HCT116 (cell line): ENCODE measurements around the gene ZRANB1. TPM values are rescaled to one million over a fixed set of nuclear protein-coding genes. Genes with fewer than 3 reads are reported as not detected.

Experiments used
- ATAC-seq: fragments of 200-7000 bp; cut with Tn5 transposase; 2 replicates; pipeline ENCODE4 v1.9.1; 2020; ENCODE audit warnings: mild to moderate bottlenecking, moderate library complexity
- BruUV-seq: library from RNA; stranded (reverse); fragments of 400-500 nt; replicated peaks from 2 replicates; lab custom pipeline; 2021; lab: Mats Ljungman, UMichigan
- CTCF ChIA-PET: fragments of 300-600 bp; sonication (Branson Sonifier 250); formaldehyde crosslinking; loops from one replicate; lab custom pipeline; 2021; ENCODE audit warnings: antibody characterized with exemption; lab: Charles Lee
- POLR2A ChIA-PET: fragments of 300-600, 350-600 bp; sonication (Branson Sonifier 250); formaldehyde crosslinking; loops from one replicate; lab custom pipeline; 2021; ENCODE audit warnings: antibody characterized with exemption; lab: Charles Lee
- RAD21 ChIA-PET, 2 experiments: fragments of 300-600 bp; sonication (Branson Sonifier 250); formaldehyde crosslinking; loops; one replicate each; lab custom pipeline; 2023; ENCODE audit warnings: low total read pairs in 2 of 2; ENCODE audit not compliant: uncharacterized antibody in 2 of 2, unreplicated experiment in 2 of 2, low non-redundant PET in 1 of 2; lab: Charles Lee
- DNase-seq: peaks from one replicate; pipeline ENCODE4 v3.0.0-alpha.2; 2010; ENCODE audit warnings: low read depth, low spot score
- H2AFZ ChIP-seq: fragments of 200-600 bp; shearing (Covaris generic), sonication (generic); 2 replicates; pipeline ENCODE4 v1.6.1; 2017; ENCODE audit warnings: low read depth, mixed run types, mixed read lengths, antibody characterized with exemption, low read length; ENCODE audit not compliant: poor library complexity, severe bottlenecking
- H3K27ac ChIP-seq: 2 replicates; pipeline ENCODE4 v1.5.1; 2012; ENCODE audit warnings: low read depth, low read length
- H3K27me3 ChIP-seq: fragments of 200-600 bp; sonication (generic); 2 replicates; pipeline ENCODE4 v1.6.1; 2016; ENCODE audit warnings: mixed run types, low read length, mixed read lengths; ENCODE audit not compliant: insufficient read depth
- H3K36me3 ChIP-seq, 2 experiments: fragments of 200-500 bp in 1 of 2; fragments of 200-600 bp in 1 of 2; sonication (Bioruptor generic) in 1 of 2; sonication (generic) in 1 of 2; 2 replicates each; pipeline versions ENCODE4 v1.5.1 to v1.6.1; 2014 to 2016; ENCODE audit warnings: low read length in 2 of 2, inconsistent platforms in 1 of 2, mixed read lengths in 1 of 2, mixed run types in 1 of 2; ENCODE audit not compliant: insufficient read depth in 2 of 2, control insufficient read depth in 1 of 2
- H3K4me1 ChIP-seq, 2 experiments: fragments of 200-600 bp in 1 of 2; sonication (generic) in 1 of 2; 2 replicates each; pipeline versions ENCODE4 v1.5.1 to v1.6.1; 2012 to 2017; ENCODE audit warnings: low read length in 2 of 2, inconsistent platforms in 1 of 2, mild to moderate bottlenecking in 1 of 2, mixed read lengths in 1 of 2, mixed run types in 1 of 2, moderate library complexity in 1 of 2; ENCODE audit not compliant: insufficient read depth in 2 of 2, control insufficient read depth in 1 of 2
- H3K4me2 ChIP-seq: fragments of 200-600 bp; sonication (generic); 2 replicates; pipeline ENCODE4 v1.6.1; 2017; ENCODE audit warnings: mixed run types, low read length, mixed read lengths
- H3K4me3 ChIP-seq, 2 experiments: fragments of 200-600 bp in 1 of 2; sonication (generic) in 1 of 2; replicated peaks in 1 of 2; 2 replicates each; pipeline ENCODE4 v1.5.1; 2011 to 2016; ENCODE audit warnings: low read length in 2 of 2, control low read depth in 1 of 2, low read depth in 1 of 2, mild to moderate bottlenecking in 1 of 2, mixed read lengths in 1 of 2, mixed run types in 1 of 2
- H3K79me2 ChIP-seq: fragments of 200-600 bp; sonication (generic); 2 replicates; pipeline ENCODE4 v1.6.1; 2017; ENCODE audit warnings: mild to moderate bottlenecking, mixed run types, low read length, moderate library complexity, mixed read lengths; ENCODE audit not compliant: insufficient read depth
- H3K9ac ChIP-seq: fragments of 200-600 bp; sonication (generic); 2 replicates; pipeline ENCODE4 v1.6.1; 2016; ENCODE audit warnings: low read length, mixed read lengths
- H3K9me2 ChIP-seq: fragments of 200-600 bp; sonication (generic), shearing (Covaris generic); 2 replicates; pipeline ENCODE4 v1.6.1; 2017; ENCODE audit warnings: mixed run types, mild to moderate bottlenecking, moderate library complexity; ENCODE audit not compliant: insufficient read depth
- H3K9me3 ChIP-seq, 2 experiments: fragments of 200-500 bp in 1 of 2; fragments of 200-600 bp in 1 of 2; sonication (Bioruptor generic) in 1 of 2; sonication (generic) in 1 of 2; 2 replicates each; pipeline ENCODE4 v1.6.1; 2014 to 2017; ENCODE audit warnings: low read length in 2 of 2, mixed read lengths in 2 of 2, inconsistent platforms in 1 of 2, low read depth in 1 of 2, mild to moderate bottlenecking in 1 of 2, mixed run types in 1 of 2, moderate library complexity in 1 of 2; ENCODE audit not compliant: control insufficient read depth in 1 of 2, insufficient read depth in 1 of 2
- H4K20me1 ChIP-seq: fragments of 200-600 bp; sonication (generic), shearing (Covaris generic); 2 replicates; pipeline ENCODE4 v1.6.1; 2017; ENCODE audit warnings: mixed run types, mild to moderate bottlenecking, moderate library complexity; ENCODE audit not compliant: insufficient read depth
- CEBPB ChIP-seq: IDR thresholded peaks from 2 replicates; pipeline ENCODE4 v1.6.1; 2012; ENCODE audit warnings: low read depth
- CTCF ChIP-seq, 3 experiments: fragments of 200-600 bp in 1 of 3; sonication (generic) in 1 of 3; IDR thresholded peaks in 2 of 3; conservative IDR thresholded peaks in 1 of 3; 2 replicates each; pipeline ENCODE4 v1.5.1; 2012 to 2017; ENCODE audit warnings: low read depth in 2 of 3, low read length in 2 of 3, antibody characterized with exemption in 1 of 3, borderline replicate concordance in 1 of 3, control low read depth in 1 of 3, mild to moderate bottlenecking in 1 of 3, mixed read lengths in 1 of 3, mixed run types in 1 of 3, moderate library complexity in 1 of 3; ENCODE audit not compliant: insufficient read depth in 1 of 3
- EGR1 ChIP-seq: IDR thresholded peaks from 2 replicates; pipeline ENCODE4 v1.6.1; 2012; ENCODE audit warnings: low read depth
- ELF1 ChIP-seq: IDR thresholded peaks from 2 replicates; pipeline ENCODE4 v1.6.1; 2012; ENCODE audit warnings: low read depth, borderline replicate concordance
- EZH2 ChIP-seq: fragments of 200-600 bp; sonication (generic); IDR thresholded peaks from 2 replicates; pipeline ENCODE4 v1.6.1; 2017; ENCODE audit warnings: antibody characterized with exemption, mixed run types
- EZH2phosphoT487 ChIP-seq: fragments of 200-600 bp; IDR thresholded peaks from 2 replicates; pipeline ENCODE4 v1.6.1; 2018; ENCODE audit warnings: antibody characterized with exemption, borderline replicate concordance
- FOSL1 ChIP-seq: IDR thresholded peaks from 2 replicates; pipeline ENCODE4 v1.6.1; 2012; ENCODE audit warnings: low read depth
- JUND ChIP-seq: IDR thresholded peaks from 2 replicates; pipeline ENCODE4 v1.6.1; 2012
- POLR2A ChIP-seq: IDR thresholded peaks from 2 replicates; pipeline ENCODE4 v1.7.0; 2011; ENCODE audit warnings: borderline replicate concordance; ENCODE audit not compliant: insufficient read depth, insufficient read length; ENCODE audit errors: extremely low read depth
- POLR2AphosphoS5 ChIP-seq: IDR thresholded peaks from 2 replicates; pipeline ENCODE4 v1.6.1; 2011; ENCODE audit warnings: mild to moderate bottlenecking, low read depth, low read length, moderate library complexity
- REST ChIP-seq: IDR thresholded peaks from 2 replicates; pipeline ENCODE4 v1.6.1; 2012; ENCODE audit warnings: low read depth
- SIN3A ChIP-seq: IDR thresholded peaks from 2 replicates; pipeline ENCODE4 v1.6.1; 2012; ENCODE audit warnings: low read depth
- SP1 ChIP-seq: IDR thresholded peaks from 2 replicates; pipeline ENCODE4 v1.6.1; 2012; ENCODE audit warnings: low read depth
- YY1 ChIP-seq: IDR thresholded peaks from 2 replicates; pipeline ENCODE4 v1.6.1; 2011; ENCODE audit warnings: low read length, low read depth, moderate library complexity, mild to moderate bottlenecking; ENCODE audit not compliant: insufficient replicate concordance; ENCODE audit errors: extremely low read depth
- ZFX ChIP-seq: fragments of 450-650 bp; IDR thresholded peaks from 2 replicates; pipeline ENCODE4 v1.6.1; 2017
- ZNF274 ChIP-seq: fragments of 200-500 bp; sonication (Bioruptor generic); IDR thresholded peaks from 2 replicates; pipeline ENCODE4 v1.6.1; 2014; ENCODE audit warnings: mild to moderate bottlenecking, low read depth, low read length, inconsistent platforms
- intact Hi-C: fragments of 100-400 bp; cut with micrococcal nuclease; formaldehyde crosslinking; loops from 2 replicates; pipeline ENCODE4 v1.10.0; 2022
- total RNA-seq: library from RNA; stranded (reverse); gene quantifications from one replicate; pipeline ENCODE4 v1.2.1, GENCODE V29; 2021; ENCODE audit not compliant: unreplicated experiment

ZRANB1 gene
- total RNA-seq, 1 experiment from 2014 or later, result 23.9 TPM

- TF ChIP-seq POLR2AphosphoS5, result no peak
Measured at GRCh38 chr10:125027871-125028869, 86.2 kb downstream of the ZRANB1 start (continued).

- POLR2A ChIA-PET, result interaction anchor here (0.7 kb wide), 1 partner anchor 55 kb away, joined by 4 read pairs; no protein-coding TSS in a partner anchor
- CTCF ChIA-PET, result interaction anchor here (0.6 kb wide), 1 partner anchor 492 kb away, joined by 3 read pairs; no protein-coding TSS in a partner anchor
- ATAC-seq, result no peak
- no peak for TF ChIP-seq CEBPB
- TF ChIP-seq CTCF (IDR thresholded peaks at IDR 0.05 in 2 of 3, conservative IDR thresholded peaks at IDR 0.05 in 1 of 3; ENCODE audit: borderline replicate concordance in 1 of 3, insufficient read depth in 1 of 3, low read depth in 2 of 3, low read length in 2 of 3), result no peak
- TF ChIP-seq EZH2, result no peak
- TF ChIP-seq FOSL1, result no peak
- no peak for TF ChIP-seq ZNF274
- no peak for TF ChIP-seq SP1
- TF ChIP-seq YY1, result no peak
- TF ChIP-seq EZH2phosphoT487, result no peak
- no peak for TF ChIP-seq POLR2A
- no peak for TF ChIP-seq ELF1
- TF ChIP-seq REST, result no peak
- no peak for TF ChIP-seq ZFX
- TF ChIP-seq JUND, result no peak
- no peak for TF ChIP-seq SIN3A
- TF ChIP-seq EGR1, result no peak
Measured at GRCh38 chr10:125029584-125030242, 87.8 kb downstream of the ZRANB1 start.

More at GRCh38 chr10:125029584-125030242, 87.8 kb downstream of the ZRANB1 start:
- H4K20me1 ChIP-seq, result no peaks in the 10 kb centered on the region
- RAD21 ChIA-PET, result no interaction called here
- no peaks in the 10 kb centered on the region for H3K27me3 ChIP-seq
- H3K4me3 ChIP-seq, result no peak overlapping the region
- H3K9me2 ChIP-seq, result no peaks in the 10 kb centered on the region
- H3K4me1 ChIP-seq, result peaks cover 4 to 13% of the 10 kb centered on the region in 2 experiments
- DNase-seq, result no peak
- no TSS peak for BruUV-seq
- intact Hi-C loops, result no loop called here
- H3K36me3 ChIP-seq, result peaks cover 0 to 10% of the 10 kb centered on the region in 2 experiments; a peak in 1 of 4 replicates
- no peaks in the 10 kb centered on the region for H3K9me3 ChIP-seq
- H3K79me2 ChIP-seq, result peaks cover 75% of the 10 kb centered on the region
- H3K4me2 ChIP-seq, result no peak overlapping the region
- no peak overlapping the region for H3K27ac ChIP-seq
- H2AFZ ChIP-seq, result no peak overlapping the region
- no peak overlapping the region for H3K9ac ChIP-seq
